ENCODE results near the gene CNNM3.

Gene CNNM3

GRCh38 chr2:96775160-96775559 lies 40.9 kb upstream of the CNNM3 start:
- H2BK120ac ChIP-seq (ENCODE audit: insufficient read depth, low read length, poor library complexity) = no peak overlapping the region
- H3K4ac ChIP-seq (ENCODE audit: low read depth, low read length) = no peak overlapping the region
- H3K79me1 ChIP-seq (ENCODE audit: low read length) = peaks cover 8% of the 10 kb centered on the region
- no peak overlapping the region for H4K91ac ChIP-seq (ENCODE audit: low read depth, low read length)
- peaks cover 4% of the 10 kb centered on the region for H3K9me3 ChIP-seq (ENCODE audit: insufficient read depth, low read depth, low read length)
- WGBS (ENCODE audit: extremely low coverage, insufficient coverage, insufficient read length) = no CpG with 5 or more reads among the region's 1 CpG
- H3K79me2 ChIP-seq (ENCODE audit: control insufficient read depth, insufficient read depth, low read length, poor library complexity) = no peaks in the 10 kb centered on the region
- no peak overlapping the region for H2BK5ac ChIP-seq (ENCODE audit: low read depth, low read length, poor library complexity)
- no peak overlapping the region for H2AK5ac ChIP-seq (ENCODE audit: low read length)
- no peak overlapping the region for H2BK12ac ChIP-seq (ENCODE audit: low read length)
- no peak for DNase-seq
- no peak overlapping the region for H4K8ac ChIP-seq (ENCODE audit: low read depth, low read length)
- H3K27me3 ChIP-seq (ENCODE audit: insufficient read depth, low read length) = no peaks in the 10 kb centered on the region
- no peak overlapping the region for H3K23ac ChIP-seq (ENCODE audit: low read length)
- no peak overlapping the region for H3K27ac ChIP-seq (ENCODE audit: low read depth, low read length)
- H3K36me3 ChIP-seq (ENCODE audit: control insufficient read depth in 1 of 2, insufficient read depth in 2 of 2, low read length in 2 of 2) = peaks cover 0 to 4% of the 10 kb centered on the region in 2 experiments
- H3K14ac ChIP-seq (ENCODE audit: low read length) = no peak overlapping the region
- peaks cover 13 to 19% of the 10 kb centered on the region in 2 experiments for H3K4me1 ChIP-seq (ENCODE audit: control insufficient read depth in 1 of 2, insufficient read depth in 2 of 2, low read length in 2 of 2)
- no peak overlapping the region for H4K12ac ChIP-seq (ENCODE audit: low read depth, low read length)
- H3K9ac ChIP-seq (ENCODE audit: low read length) = no peak overlapping the region
- H3K4me2 ChIP-seq (ENCODE audit: low read length) = no peak overlapping the region
- no peak overlapping the region for H3K18ac ChIP-seq (ENCODE audit: low read length)
- H3K4me3 ChIP-seq (ENCODE audit: low read depth, low read length) = no peak overlapping the region
- no peak overlapping the region for H2AFZ ChIP-seq (ENCODE audit: insufficient read depth, low read length, poor library complexity)

DNA sequence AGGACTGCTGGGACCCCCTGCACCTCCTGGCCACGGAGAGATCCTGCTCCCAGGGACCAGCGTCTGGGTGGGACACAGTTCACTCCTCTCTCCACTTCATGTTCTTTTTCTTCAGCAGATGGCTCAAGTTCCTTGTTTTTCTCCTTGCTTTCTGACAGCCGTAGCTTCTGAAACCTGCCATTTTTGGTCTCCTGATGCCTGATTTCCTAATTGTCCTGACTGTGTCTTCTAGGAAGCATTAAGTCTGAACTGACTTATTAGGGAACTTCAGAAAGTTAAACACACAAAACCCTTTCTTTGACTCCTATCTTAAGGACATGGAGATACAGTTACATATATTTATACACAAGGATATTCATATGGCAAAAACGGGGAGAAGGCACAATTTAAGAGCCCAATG lies 32.7 kb upstream of the CNNM3 start:
- Histone ChIP-seq H4K8ac (ENCODE audit: low read depth, low read length) (no peak overlapping the region), H3K36me3 (ENCODE audit: control insufficient read depth in 1 of 2, insufficient read depth in 2 of 2, low read length in 2 of 2) (no peaks in the 10 kb centered on the region), H3K27me3 (ENCODE audit: insufficient read depth, low read length) (no peaks in the 10 kb centered on the region), H3K4me2 (ENCODE audit: low read length) (no peak overlapping the region), H3K4me1 (ENCODE audit: control insufficient read depth in 1 of 2, insufficient read depth in 2 of 2, low read length in 2 of 2) (no peaks in the 10 kb centered on the region), H2BK120ac (ENCODE audit: insufficient read depth, low read length, poor library complexity) (no peak overlapping the region), H2BK12ac (ENCODE audit: low read length) (no peak overlapping the region), H3K79me2 (ENCODE audit: control insufficient read depth, insufficient read depth, low read length, poor library complexity) (no peaks in the 10 kb centered on the region), H3K18ac (ENCODE audit: low read length) (no peak overlapping the region), H3K4me3 (ENCODE audit: low read depth, low read length) (no peak overlapping the region), H3K27ac (ENCODE audit: low read depth, low read length) (no peak overlapping the region), H3K4ac (ENCODE audit: low read depth, low read length) (no peak overlapping the region), H2AK5ac (ENCODE audit: low read length) (no peak overlapping the region), H4K91ac (ENCODE audit: low read depth, low read length) (no peak overlapping the region), H2BK5ac (ENCODE audit: low read depth, low read length, poor library complexity) (no peak overlapping the region), H3K9me3 (ENCODE audit: insufficient read depth, low read depth, low read length) (no peaks in the 10 kb centered on the region), H4K12ac (ENCODE audit: low read depth, low read length) (no peak overlapping the region), H3K9ac (ENCODE audit: low read length) (no peak overlapping the region), H2AFZ (ENCODE audit: insufficient read depth, low read length, poor library complexity) (no peak overlapping the region), H3K14ac (ENCODE audit: low read length) (no peak overlapping the region), H3K79me1 (ENCODE audit: low read length) (no peaks in the 10 kb centered on the region), H3K23ac (ENCODE audit: low read length) (no peak overlapping the region)
- DNase-seq = no peak
- WGBS (ENCODE audit: extremely low coverage, insufficient coverage, insufficient read length) = no CpG with 5 or more reads among the region's 4 CpGs

DNA sequence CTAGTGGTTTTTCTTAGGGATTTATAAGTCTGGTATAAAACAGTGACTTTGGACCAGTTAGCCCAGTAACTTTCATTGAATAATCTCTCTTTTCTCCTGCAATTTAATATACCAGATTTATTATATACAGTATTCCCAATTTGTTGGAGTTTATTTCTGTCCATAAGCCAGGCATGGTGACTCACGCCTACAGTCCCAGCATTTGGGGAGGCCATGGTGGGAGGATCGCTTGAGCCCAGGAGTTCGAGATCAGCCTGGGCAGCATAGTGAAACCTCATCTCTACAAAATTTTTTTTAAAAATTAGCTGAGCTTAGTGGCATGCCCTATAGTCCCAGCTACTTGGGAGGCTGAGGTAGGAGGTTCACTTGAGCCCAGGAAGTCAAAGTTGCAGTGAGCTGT lies 28.7 kb upstream of the CNNM3 start:
- Histone ChIP-seq H3K9me3 (ENCODE audit: insufficient read depth, low read depth, low read length) (no peaks in the 10 kb centered on the region), H3K4me3 (ENCODE audit: low read depth, low read length) (no peak overlapping the region), H3K79me1 (ENCODE audit: low read length) (no peaks in the 10 kb centered on the region), H4K91ac (ENCODE audit: low read depth, low read length) (no peak overlapping the region), H2BK120ac (ENCODE audit: insufficient read depth, low read length, poor library complexity) (no peak overlapping the region), H3K27ac (ENCODE audit: low read depth, low read length) (no peak overlapping the region), H4K8ac (ENCODE audit: low read depth, low read length) (no peak overlapping the region), H2BK5ac (ENCODE audit: low read depth, low read length, poor library complexity) (no peak overlapping the region), H3K4ac (ENCODE audit: low read depth, low read length) (no peak overlapping the region), H3K4me2 (ENCODE audit: low read length) (no peak overlapping the region), H3K4me1 (ENCODE audit: control insufficient read depth in 1 of 2, insufficient read depth in 2 of 2, low read length in 2 of 2) (no peaks in the 10 kb centered on the region), H3K9ac (ENCODE audit: low read length) (no peak overlapping the region), H2AFZ (ENCODE audit: insufficient read depth, low read length, poor library complexity) (no peak overlapping the region), H3K18ac (ENCODE audit: low read length) (no peak overlapping the region), H3K36me3 (ENCODE audit: control insufficient read depth in 1 of 2, insufficient read depth in 2 of 2, low read length in 2 of 2) (no peaks in the 10 kb centered on the region), H3K14ac (ENCODE audit: low read length) (no peak overlapping the region), H3K23ac (ENCODE audit: low read length) (no peak overlapping the region), H2BK12ac (ENCODE audit: low read length) (no peak overlapping the region), H3K79me2 (ENCODE audit: control insufficient read depth, insufficient read depth, low read length, poor library complexity) (no peaks in the 10 kb centered on the region), H4K12ac (ENCODE audit: low read depth, low read length) (no peak overlapping the region), H2AK5ac (ENCODE audit: low read length) (no peak overlapping the region), H3K27me3 (ENCODE audit: insufficient read depth, low read length) (no peaks in the 10 kb centered on the region)
- no peak for DNase-seq
- no CpG with 5 or more reads among the region's 3 CpGs for WGBS (ENCODE audit: extremely low coverage, insufficient coverage, insufficient read length)

DNA sequence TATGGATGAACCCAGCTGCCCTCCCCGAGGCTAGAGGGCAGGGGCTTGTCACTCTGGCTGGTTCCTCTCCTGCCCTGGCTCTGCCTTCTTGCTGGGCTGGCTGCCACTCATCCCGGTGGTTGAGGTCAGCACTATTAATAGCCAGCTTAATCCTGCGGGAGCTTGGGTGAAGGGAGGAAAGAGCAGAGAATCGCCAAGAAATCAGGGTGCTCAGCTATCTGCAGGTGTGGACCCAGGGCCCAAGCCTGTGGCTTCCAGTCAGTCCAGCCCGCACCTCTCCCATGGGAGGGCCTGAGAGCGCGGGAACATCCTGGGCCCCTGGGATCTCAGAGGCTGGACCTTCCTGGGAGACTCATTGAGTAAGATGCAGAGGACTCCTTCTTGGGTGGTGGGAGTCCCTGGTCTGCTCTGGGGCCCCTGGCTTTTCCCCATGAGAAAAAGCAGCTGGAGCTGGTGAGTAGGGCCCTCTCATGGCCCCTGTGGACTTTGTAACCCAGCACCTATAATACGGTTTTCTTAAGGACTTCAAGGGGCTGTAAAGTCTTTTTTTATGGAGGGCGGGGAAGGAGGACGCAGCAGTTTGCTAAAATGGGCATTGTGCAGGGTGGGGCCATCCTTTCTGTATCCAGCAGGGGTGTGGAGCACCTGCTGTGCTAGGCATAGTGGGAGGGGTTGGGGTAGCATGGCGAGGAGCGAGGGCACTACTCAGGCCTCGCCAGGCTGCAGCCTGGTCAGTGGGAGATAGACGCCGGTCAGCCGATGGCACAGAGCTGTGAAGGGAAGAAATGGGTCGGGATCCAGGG lies 27.4 kb upstream of the CNNM3 start:
- no peak overlapping the region for H3K14ac ChIP-seq (ENCODE audit: low read length)
- no CpG with 5 or more reads among the region's 17 CpGs for WGBS (ENCODE audit: extremely low coverage, insufficient coverage, insufficient read length)

More for the DNA sequence above, 27.4 kb upstream of the CNNM3 start:
- Histone ChIP-seq H2BK120ac (ENCODE audit: insufficient read depth, low read length, poor library complexity) (no peak overlapping the region), H3K36me3 (ENCODE audit: control insufficient read depth in 1 of 2, insufficient read depth in 2 of 2, low read length in 2 of 2) (no peaks in the 10 kb centered on the region), H3K27me3 (ENCODE audit: insufficient read depth, low read length) (no peaks in the 10 kb centered on the region), H3K4me2 (ENCODE audit: low read length) (no peak overlapping the region), H3K23ac (ENCODE audit: low read length) (no peak overlapping the region), H3K4ac (ENCODE audit: low read depth, low read length) (no peak overlapping the region), H3K18ac (ENCODE audit: low read length) (no peak overlapping the region), H2AK5ac (ENCODE audit: low read length) (no peak overlapping the region), H3K9ac (ENCODE audit: low read length) (no peak overlapping the region), H2AFZ (ENCODE audit: insufficient read depth, low read length, poor library complexity) (no peak overlapping the region), H4K12ac (ENCODE audit: low read depth, low read length) (no peak overlapping the region), H3K4me1 (ENCODE audit: control insufficient read depth in 1 of 2, insufficient read depth in 2 of 2, low read length in 2 of 2) (no peaks in the 10 kb centered on the region), H3K79me2 (ENCODE audit: control insufficient read depth, insufficient read depth, low read length, poor library complexity) (no peaks in the 10 kb centered on the region), H4K8ac (ENCODE audit: low read depth, low read length) (no peak overlapping the region), H3K9me3 (ENCODE audit: insufficient read depth, low read depth, low read length) (no peaks in the 10 kb centered on the region), H2BK5ac (ENCODE audit: low read depth, low read length, poor library complexity) (no peak overlapping the region), H4K91ac (ENCODE audit: low read depth, low read length) (no peak overlapping the region), H3K79me1 (ENCODE audit: low read length) (no peaks in the 10 kb centered on the region), H3K4me3 (ENCODE audit: low read depth, low read length) (no peak overlapping the region), H3K27ac (ENCODE audit: low read depth, low read length) (no peak overlapping the region), H2BK12ac (ENCODE audit: low read length) (no peak overlapping the region)
- no peak for DNase-seq

Data from trophoblast cell (in vitro differentiated cells and primary cell).